ENCODE data around the gene CNPY1.

Gene CNPY1

DNA sequence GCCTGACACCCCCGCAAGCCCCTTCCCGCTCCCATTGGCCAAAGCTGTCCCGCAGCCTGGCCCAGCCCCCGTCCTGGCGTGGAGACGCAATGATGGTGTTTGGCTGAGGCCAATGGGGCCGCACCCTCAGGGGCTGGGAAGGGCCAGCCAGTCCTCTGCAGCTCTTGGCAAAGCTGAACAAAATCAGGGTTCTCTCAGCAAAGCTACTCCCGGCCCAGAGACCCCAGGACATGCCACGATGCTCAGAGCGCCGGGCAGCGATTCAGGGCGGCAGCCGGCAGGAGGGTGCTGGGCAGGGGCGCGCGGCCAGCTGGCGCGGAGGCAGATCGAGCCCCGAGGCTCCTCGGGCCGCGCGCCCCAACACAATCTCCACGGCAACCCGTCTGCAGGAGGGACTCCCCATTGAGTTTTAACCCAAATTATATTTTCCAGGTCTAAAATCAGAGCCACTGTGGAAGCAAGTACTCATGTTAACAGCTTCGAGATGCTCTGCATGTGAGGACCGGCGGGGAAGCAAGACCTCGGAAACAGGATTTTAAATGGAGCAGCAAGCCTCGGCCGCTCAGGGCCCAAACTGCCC, 8.8 kb upstream of the CNPY1 start:
- TF ChIP-seq CTCF (IDR thresholded peaks at IDR 0.05; ENCODE audit: insufficient read depth, low read depth, low read length, missing control alignments): no peak
- no peak overlapping the region for H3K4me3 ChIP-seq (ENCODE audit: low read depth, low read length)
- DNase-seq (ENCODE audit: low read depth): no peak

- DNase-seq (ENCODE audit: low read depth): no peak
- TF ChIP-seq CTCF (IDR thresholded peaks at IDR 0.05; ENCODE audit: insufficient read depth, low read depth, low read length, missing control alignments): no peak
- no peak overlapping the region for H3K4me3 ChIP-seq (ENCODE audit: low read depth, low read length)
Observed at GRCh38 chr7:155553871-155554270, 7.5 kb upstream of the CNPY1 start.

DNA sequence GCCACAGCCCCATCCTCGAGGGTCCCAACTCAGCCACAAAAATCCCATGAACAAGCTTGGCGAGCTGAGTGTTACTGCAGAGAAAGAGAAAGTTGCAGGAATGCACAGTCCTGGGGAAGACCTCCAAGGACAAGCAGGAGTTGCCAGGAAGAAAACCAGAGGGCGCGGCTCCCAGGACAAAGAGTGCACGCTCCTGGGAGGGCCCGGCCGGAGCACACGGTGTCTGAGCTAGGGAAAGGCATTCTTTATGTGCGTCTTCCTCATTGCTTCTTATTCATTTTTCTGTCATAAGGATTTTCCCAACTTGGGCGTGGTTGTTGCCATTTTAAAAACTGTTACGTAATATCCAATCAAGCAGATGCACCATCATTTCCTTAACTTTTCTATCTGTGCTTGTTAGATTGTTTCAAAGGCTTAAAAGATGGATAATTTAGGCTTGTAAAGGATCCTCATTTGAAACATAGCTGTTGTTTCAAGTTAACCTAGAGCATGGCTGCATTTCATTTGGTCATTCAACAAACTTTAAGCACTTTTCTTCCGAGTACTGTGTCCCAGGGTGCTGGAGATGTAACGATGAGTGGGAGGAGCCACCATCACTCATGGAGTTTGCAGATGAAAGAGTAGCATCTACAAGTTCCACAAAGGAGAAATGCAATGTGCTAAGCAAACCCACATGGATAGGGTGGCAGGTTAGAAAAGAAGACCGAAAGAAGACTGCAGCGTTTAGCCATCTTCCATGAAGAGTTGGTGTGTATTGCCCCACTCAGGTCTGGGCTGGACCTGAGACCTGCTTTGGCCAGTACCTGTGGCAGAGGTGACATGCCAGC, 5.6 kb upstream of the CNPY1 start:
- H3K4me3 ChIP-seq (ENCODE audit: low read depth, low read length): no peak overlapping the region
- DNase-seq (ENCODE audit: low read depth): no peak
- TF ChIP-seq CTCF (IDR thresholded peaks at IDR 0.05; ENCODE audit: insufficient read depth, low read depth, low read length, missing control alignments): no peak

DNA sequence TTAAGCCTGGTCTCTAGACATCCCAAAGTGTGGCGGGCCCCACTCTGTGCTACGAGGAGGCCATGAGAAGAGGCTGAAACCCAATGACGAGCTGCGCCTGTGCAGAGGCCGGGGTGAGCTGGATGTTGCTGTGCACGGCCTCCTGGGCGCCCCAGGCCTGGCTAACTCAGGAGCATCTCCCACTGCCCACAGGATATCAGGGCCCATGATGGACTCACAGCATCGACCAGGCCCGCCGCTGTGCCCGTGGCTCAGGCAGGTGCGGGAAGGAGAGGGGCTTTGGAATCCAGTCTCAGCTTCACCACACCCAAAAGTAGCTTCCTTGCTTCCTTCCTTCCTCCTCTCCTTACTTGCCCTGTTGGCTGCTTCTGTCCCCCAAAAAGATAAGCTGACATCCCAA, 4.6 kb upstream of the CNPY1 start:
- TF ChIP-seq CTCF (IDR thresholded peaks at IDR 0.05; ENCODE audit: insufficient read depth, low read depth, low read length, missing control alignments): no peak
- no peak for DNase-seq (ENCODE audit: low read depth)
- no peak overlapping the region for H3K4me3 ChIP-seq (ENCODE audit: low read depth, low read length)

DNA sequence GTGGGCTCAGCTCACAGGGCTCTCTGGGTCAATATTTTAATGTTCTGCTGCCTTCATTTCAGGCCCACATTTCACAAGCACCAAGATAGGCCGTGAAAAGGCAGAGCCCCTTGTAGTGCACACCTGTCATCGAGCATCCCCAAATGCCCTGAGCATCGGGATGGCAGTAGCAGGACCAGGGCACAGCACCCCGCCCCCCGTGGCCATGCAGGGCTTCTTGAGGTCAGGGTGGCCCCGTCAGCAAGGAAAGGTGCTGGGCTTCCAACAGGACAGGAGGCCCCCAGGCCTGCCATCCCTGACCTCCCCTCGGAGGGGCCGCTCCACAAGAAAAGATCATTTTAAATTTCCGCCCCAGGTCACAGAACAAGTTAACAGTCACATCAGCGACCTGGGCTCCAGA, 2.9 kb upstream of the CNPY1 start:
- no peak overlapping the region for H3K4me3 ChIP-seq (ENCODE audit: low read depth, low read length)
- no peak for TF ChIP-seq CTCF (IDR thresholded peaks at IDR 0.05; ENCODE audit: insufficient read depth, low read depth, low read length, missing control alignments)
- DNase-seq (ENCODE audit: low read depth): no peak

- DNase-seq (ENCODE audit: low read depth): no peak
Observed at GRCh38 chr7:155547161-155547791, 917 bp upstream of the CNPY1 start.

More at GRCh38 chr7:155547161-155547791, 917 bp upstream of the CNPY1 start:
- TF ChIP-seq CTCF (IDR thresholded peaks at IDR 0.05; ENCODE audit: insufficient read depth, low read depth, low read length, missing control alignments): no peak
- no peak overlapping the region for H3K4me3 ChIP-seq (ENCODE audit: low read depth, low read length)

Data from GM12865 (cell line).